GM21529 (cell line): ENCODE results near the gene LMX1B.
"Not testable (repeated sequence)": the region's sequence is repeated elsewhere in the genome, so short reads cannot be mapped to it uniquely, and the experiment has no call there.

ENCODE experiments used
- ATAC-seq: cut with Tn5 transposase; IDR thresholded peaks from one replicate; pipeline ENCODE4 v1.9.1; 2021; ENCODE audit not compliant: unreplicated experiment

The LMX1B gene

DNA sequence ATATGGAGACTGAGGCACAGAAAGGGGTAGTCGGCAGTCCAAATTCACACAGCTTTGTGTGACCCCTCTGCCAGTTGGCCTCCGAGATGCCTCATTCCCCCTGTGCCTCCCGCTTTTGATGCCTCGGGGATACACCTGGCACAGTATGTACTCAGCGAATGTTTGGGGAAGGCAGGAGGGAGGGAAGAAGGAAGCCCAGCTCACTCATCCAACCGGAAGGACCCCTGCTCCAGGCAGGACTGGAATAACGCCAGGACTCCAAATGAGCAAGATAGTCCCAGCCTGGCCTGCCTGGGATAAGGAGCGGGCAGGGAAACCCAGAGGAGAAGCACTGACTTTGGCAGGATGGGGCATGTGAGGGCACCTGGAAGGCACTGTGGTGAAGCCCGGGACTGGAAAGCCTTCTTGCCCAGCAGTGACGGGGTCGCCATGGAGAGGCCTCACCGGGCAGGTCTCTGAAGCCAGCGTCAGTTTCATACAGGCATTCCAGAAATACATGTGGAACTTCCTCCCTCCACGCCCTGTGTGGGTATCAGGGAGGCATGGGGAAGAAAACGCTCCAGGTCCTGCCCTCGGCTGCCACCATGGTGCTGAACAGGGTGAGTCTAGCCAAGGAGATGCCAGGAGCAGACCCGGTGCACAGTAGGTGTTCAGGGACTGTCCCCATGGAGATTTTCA lies 20.3 kb downstream of the LMX1B start:
- ATAC-seq = no peak

DNA sequence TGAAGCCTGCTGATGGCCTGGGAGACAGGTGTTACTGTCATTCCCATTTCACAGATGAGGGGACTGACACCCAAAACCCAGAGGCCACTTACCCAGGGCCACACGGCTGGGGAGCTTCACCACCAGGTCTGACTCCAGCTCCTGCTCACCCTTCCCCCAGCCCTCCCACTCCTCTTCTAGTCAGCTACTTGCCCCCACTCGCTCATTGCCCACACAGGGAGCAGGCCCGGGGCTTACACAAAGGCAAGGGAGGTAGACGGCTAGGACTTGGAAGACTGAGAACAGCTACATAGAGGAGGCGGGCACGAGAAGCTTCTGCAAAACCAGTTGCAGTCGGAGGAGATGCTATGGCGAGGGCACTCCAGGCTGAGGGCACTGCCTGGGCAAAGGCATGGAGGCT lies 21.3 kb downstream of the LMX1B start:
- ATAC-seq = no peak

DNA sequence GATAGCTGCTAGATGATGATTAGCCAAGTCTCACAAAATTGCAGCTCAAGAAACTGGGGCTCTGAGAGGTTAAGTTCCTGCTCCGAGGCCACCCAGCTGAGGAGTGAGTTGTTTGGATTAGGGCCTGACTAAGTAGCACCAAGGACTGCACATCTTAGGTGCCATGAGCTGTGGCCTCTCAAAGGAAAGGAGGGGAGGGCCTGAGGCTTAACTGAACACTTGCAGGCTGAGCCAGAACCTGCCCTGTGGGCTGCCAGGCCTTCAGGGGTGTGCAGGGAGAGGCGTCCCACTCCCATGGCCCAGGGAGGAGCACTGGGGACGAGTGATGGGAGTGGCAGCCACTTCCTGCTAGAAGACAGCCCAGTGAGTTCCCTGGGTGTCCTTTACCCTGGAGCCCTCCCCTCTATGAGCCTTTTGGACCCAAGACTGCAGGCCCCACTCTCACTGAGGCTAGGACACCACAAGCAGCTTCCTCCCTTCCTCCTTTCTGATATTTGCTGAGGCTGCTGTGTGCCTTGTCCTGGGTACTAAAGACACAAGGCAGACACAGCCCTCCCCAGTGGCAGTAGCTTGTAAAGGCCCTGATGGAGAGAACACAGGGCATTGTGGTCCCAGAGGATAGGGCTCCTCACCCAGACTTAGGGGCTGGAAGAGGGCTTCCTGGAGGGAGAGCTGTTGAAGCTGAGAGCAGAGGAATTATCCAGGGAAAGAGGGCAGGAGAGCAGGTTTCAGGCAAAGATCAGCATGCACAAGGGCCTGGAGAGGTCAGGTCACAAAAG lies 22.1 kb downstream of the LMX1B start:
- ATAC-seq = no peak

DNA sequence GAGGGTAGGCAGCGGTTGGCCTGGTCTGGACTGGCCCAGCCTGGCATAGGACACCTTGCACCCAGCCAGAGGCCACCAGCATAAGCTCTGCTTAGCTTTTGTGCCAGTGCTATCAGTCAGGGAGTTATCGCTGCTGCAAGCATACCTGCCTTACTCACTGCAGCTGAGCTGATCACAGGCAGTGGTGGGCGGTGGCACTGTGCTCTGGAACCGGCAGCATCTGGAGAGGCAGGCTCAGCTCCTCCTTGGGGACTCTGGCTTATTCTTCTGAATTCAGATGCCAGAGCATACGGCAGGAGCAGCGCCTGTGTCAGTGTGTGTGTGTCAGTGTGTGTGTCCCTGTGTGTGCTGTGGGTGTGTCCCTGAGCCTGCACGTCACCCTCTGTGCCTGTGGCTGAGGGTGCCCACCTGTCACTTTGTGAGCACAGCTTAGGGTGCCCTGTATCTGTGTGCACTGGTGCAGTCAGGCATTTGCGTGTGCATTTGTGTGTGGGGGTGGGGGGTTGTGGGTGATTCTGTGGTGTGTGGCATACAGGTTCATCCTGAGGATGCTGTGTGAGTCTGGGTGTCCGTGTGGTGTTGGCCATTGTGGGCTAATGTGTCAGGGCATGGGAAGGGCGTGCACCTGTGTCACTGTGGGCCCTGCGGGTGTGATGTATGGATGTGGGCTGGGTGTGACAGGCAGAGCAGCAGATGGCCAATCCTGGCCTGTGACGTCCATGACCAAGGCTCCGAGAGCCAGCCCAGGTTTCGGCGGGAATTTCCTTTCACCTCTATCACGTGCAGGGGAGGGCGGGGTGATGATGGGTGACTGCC lies 23.5 kb downstream of the LMX1B start:
- ATAC-seq = no peak

DNA sequence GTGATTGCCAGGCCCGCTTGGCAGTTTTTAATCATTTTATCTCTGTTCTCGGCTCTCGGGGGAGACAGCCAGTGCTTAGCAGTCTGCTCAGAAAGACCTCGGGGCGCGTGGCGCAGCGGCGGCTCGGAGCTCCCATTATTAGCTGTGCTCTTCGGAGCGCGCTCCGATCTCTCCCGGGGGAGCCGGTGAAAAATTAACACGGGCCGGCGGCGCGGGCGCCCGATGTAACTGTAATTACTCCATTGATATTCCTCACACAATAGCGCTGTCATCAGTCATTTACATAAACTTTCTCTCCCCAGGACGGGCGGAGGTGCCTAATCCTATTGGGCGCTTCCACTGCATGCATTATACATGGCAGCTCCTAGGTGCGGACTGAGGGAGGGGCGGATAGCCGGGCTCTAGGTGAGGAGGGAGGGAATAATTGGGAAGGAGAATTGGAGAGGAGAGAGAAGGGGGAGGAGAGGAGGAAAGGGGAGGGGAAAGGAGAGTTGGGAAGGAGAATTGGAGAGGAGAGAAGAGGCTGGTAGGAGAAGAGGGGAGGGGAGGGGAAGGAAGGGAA lies 24.9 kb downstream of the LMX1B start:
- no peak for ATAC-seq

DNA sequence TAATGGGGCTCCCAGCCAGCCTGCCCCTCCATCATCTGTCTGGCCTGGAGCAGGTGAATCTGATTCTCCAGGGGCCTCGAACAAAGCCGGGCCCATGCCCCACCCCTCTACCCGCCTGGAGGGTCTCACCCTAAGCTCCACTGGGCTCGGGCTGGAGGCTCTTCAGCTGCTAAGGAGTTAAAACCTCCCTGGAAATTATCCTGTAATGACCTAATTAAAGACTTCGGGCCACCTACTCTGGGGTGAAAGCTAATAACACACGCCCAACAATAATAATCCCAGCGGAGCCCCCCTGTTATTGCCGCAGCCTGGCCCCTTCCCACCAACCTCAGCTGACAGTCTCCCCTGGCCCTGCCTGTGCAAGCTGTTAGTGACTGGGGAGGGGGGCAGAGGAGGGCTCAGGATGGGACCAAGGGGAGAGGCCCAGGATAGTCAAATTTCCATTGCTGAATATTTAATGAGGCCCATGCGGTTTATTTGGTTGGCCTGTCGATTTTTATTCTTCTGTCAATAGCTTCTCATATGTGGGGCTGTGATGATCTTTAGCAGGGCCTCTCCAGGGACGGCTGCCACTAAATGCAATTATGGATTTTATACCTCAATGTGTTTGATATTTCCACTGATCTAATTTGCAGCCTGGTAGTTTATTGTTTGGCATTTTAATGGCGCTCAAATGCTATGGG lies 25.7 kb downstream of the LMX1B start:
- no peak for ATAC-seq

DNA sequence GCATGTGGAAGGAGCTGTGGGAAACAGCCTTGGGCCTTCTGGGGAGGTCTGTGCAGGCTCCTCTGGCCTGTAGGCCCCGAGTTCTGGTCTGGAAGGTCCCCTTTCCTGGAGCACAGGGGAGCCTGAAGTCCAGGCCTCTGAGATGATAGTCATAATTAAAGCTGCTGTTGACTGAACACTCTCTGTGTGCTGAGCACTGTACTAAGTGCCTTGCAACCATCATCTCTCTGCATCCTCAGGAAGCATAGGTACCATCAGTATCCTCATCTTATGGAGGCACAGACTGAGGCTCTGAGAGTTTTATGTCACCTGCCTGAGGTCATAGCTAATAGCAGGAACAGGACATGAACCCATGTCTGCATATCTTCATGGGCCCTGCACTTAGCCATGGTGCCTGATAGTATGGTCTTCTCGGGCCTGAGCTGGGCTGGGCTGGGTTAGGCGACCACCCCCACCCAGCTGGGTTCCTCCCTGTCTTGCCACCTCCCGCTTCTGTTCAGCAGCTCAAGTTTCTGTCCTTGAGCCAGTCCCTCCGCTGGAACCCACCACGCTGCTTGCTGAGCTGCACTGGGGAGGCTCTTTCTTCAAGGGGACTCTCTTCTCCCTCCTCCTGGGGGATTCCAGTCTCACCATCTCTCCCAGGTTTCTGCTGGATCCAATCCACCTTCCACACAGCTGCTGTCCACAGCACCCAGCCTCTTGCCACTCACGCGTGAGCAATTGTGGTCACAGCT lies 27.6 kb downstream of the LMX1B start:
- no peak for ATAC-seq

DNA sequence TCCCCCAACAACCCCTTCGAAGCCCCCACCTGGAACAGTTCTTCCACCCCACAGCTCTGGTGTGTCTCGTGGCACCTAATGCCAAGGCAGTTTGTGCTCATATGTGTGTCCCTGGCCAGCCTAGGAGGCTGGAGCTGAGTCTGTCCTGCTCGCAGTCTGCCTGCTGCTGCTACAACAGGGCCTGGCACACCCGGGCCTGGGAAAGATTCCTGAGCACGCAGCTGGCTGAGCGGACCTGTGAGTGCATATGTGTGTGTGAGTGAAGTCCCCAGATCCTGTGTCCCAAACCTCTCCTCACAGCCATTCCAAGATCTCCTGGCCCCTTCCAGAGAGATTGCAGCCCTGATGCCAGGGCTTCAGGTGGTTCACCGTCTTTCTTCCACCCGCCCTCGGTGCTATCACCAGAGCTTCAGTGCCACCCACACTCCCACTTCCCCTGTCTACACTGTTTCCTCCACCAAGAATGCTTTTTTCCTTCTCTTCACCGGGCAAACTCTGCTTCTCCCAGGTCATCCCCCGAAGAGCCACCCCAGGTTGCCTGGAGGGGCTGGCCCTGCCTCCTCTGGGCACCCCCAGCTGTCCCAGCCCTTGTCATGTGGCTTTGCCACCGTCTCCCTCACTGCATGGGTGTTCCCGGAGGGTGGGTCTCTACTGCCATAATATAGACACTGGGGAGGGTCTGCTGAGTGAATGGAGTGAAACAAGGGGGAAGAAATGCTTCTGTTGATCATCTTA lies 28.4 kb downstream of the LMX1B start:
- no peak for ATAC-seq

DNA sequence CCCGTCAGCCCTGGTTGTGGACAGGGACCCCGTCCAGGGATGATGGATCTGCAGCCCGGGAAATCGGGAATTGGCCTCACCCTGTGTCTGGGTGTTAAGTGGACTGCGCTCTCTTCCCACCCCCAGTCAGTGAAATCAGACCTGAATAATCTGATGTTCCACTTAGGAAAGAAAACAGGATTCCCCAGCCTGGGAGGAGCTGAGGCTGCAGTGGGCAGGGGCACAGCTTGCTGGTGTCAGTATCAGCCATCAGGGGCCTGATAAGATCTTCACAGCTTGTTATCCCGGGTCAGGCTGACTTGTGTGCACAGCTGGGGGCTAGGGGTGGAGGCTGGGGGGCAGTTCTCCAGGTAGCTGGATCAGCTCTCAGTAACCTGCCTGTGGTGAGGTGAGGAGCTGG lies 29.1 kb downstream of the LMX1B start:
- ATAC-seq = no peak

DNA sequence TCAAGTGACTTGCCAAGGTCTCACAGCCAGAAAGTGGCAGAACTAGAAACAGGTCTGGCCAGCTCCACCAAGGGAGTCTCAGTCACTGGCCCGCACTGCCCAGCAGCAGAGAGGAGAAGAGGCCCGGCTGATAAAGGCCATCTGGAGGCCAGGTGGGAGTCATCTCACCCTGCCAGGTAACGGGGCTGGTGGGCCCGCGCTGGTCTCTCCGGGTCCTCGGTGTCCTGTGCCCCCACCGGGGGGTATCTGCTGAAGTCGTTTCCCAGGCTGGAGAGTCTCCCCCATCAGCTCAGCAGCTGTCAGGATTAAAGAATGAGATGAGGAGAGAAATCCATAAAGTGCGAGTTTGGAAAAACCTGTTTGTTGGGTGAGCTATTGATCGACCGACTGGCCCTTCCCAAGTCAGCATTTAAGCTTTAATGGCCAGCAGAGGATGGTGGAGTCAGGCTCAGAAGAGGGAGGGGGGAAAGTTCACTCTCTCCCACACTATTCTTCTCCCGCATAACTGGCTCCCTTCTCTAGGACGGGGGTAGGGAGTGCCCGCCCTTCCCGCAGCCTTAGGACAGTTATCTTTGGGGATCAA lies 30.3 kb downstream of the LMX1B start:
- ATAC-seq = no peak

DNA sequence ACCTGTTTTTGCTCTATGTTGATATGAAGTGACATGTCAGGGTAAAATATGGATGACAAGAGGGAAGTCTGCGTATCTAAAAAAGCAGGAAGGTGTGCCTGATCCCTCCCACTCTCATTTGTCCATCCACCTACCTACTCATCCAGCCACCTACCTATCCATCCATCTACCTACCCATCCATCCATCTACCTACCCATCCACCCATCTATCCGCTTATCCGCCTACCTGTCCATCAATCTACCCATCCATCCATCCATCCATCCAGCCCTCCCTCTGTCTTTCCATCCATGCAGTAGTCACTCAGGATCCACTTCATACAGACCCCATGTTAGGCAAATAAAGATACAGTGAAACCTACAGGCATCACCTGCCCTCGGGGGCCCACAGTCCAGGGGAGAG lies 32.4 kb downstream of the LMX1B start:
- no peak for ATAC-seq

DNA sequence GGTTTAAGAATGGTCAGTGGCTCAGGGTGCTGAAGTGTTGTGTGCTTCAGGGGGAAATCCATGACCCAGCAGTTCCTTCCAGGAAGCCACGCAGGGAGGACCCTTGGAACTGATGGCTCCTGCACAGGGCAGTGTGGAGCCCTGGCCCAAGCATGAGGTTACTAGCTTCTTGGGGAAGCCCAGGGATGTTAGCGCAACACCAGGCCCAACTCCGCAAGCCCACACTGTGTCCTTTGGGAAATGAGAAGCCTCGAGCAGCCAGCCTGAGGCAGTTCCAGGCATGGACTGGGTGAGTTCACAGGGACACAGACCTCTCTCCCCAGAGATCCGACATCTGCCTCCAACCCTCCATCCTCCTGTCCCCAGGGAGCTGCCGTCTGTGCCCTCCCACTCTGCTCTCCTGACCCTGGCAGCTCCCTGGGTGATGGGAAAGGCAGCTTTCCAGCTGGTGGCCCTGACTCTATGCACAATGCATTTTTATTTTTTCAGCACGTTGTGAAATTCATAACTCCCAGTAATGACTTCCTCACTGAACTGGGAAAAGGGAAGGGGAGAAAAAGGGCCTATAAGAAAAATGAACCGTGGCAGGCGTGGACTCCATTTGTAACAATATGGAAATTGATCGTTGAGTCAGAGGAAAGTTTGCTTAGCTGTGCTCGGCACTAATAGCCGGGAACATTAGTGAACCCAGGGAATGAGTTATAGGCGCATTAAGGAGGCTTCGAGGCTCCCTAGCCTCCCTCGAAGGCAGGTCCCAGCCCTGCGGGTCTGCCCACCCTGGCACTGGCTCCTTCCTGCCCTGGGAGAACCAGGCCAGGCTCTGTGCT lies 34.1 kb downstream of the LMX1B start:
- ATAC-seq = no peak

DNA sequence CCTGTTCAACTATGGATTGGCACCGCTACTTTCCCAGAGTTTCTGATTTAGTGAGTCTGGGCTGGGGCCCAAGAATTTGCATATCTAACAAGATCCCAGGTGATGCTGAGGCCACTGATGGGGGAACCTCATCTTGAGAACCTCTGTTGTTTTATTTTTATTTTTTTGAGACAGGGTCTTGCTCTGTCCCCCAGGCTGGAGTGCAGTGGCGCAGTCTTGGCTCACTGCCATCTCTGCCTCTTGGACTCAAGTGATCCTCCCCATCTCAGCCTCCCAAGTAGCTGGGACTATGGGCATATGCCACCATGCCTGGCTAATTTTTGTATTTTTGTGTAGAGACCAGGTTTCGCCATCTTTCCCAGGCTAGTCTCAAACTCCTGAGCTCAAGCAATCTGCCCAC lies 35.7 kb downstream of the LMX1B start:
- ATAC-seq = no peak

DNA sequence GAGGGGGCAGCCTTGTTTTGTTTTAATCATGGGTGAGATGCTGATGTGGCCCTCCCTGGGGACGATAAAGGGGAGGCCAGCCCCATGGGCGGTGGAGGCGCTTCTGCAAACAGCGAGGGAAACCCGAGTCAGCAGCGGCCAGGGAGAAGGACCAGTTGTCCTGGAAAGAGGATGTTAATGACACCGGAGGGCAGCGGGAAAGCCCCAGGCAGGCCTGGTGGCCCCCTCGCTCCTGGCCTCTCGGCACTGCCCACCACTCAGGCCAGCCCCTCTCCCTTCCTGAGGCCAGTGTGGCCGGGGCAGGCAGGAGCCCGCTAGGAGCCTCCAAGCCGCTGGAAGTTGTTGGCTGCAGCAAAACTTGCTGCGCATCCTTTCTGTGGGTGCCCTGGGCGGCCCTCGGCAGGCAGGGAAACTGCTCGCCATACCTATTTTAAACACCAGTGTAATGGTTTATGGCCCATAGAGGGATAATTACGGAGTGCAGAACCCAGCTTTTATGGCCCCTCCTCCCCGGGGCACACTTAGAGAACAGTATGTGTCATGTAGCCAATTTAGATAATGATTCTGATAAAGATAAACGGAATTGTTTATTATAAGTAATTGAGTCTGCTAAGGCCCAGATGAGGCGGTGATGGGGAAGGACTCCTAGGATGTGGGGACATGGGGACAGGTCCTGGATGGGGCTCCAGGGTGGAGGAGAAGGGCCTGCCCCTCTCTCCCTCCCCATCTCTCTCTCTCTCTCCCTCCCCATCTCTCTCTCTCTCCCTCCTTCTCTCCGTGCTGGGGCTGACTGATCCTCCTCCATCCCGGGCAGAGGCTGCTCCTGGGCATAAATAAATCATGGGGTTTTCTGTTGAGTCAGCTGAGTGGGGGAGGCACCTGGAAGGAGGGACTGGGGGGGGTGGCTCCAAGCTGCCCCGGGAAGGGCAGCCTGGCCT lies 36.9 kb downstream of the LMX1B start:
- ATAC-seq = no peak

DNA sequence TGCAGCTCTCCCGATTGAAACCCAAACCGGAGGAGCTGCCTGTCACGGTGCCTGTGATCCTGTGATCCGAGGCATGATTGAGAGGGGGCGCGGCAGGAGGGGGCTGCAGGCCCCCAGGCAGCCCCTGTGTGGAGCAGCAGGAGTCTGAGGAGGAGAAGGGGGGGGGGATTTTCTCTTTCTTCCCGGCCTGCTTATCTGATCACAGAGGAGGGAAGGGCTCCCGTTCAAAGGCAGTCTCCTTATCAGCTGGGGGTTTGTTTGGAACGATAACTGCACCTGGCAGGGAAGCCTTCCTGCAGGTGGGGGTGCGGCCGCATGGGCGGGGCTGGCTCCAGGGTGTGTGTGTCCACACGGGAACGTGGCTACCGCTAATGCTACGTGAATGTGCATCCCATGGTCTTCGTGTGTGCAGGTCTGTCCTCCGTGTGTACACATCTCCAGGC lies 38.4 kb downstream of the LMX1B start:
- no peak for ATAC-seq

DNA sequence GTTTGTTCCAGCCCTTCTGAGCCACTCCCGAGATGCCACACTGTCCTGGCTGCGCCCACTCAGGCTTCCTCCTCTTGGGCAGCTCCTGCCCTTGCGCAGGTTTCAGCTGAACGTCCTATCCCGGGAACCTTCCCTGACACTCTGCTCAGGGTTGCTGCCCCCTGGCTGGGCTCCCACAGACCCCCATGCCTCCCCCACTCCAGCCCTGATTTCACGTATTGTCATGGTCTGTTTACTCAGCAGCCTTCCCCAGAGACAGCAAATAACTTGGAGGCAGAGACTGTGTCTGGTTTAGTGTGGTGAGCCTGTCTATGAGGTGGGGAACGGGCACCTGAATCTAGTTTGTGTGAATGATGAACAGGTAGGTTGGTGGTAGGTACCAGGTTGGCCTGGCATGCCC lies 40.4 kb downstream of the LMX1B start:
- ATAC-seq = no peak

DNA sequence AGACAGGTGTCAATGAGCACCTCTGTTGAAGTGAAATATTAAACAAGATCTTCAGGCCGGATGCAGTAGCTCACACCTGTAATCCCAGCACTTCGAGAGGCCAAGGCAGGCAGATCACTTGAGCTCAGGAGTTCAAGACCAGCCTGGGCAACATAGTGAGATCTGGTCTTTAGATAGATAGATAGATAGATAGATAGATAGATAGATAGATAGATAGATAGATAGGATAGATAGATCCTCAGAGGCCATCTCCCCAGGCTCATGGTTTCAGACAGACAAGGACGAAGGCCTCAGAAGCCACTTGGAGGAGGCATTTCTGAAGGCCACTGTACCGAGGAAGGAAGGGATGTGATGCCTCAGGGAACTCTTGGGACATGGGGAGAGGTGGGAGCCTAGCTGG lies 42.5 kb downstream of the LMX1B start:
- not testable (repeated sequence) for ATAC-seq
